WTC11 (cell line): ENCODE results near the gene SMARCC2.

Experiments used
- ESRRA ChIP-seq: sonication (generic); formaldehyde crosslinking; IDR thresholded peaks from 2 replicates; pipeline ENCODE4 v1.8.1; 2022; ENCODE audit warnings: mild to moderate bottlenecking, missing genetic modification reagents, borderline replicate concordance
- MXD4 ChIP-seq: fragments of 250-450 bp; sonication (Bioruptor Pico); IDR thresholded peaks from 2 replicates; pipeline ENCODE4 v1.8.0; 2021; ENCODE audit warnings: mild to moderate bottlenecking, moderate library complexity, borderline replicate concordance
- NR2C2 ChIP-seq: sonication (generic); formaldehyde crosslinking; IDR thresholded peaks from 2 replicates; pipeline ENCODE4 v1.8.0; 2022; ENCODE audit warnings: mild to moderate bottlenecking, missing genetic modification reagents
- NR3C1 ChIP-seq: sonication (generic); formaldehyde crosslinking; conservative IDR thresholded peaks from 2 replicates; pipeline ENCODE4 v1.8.1; 2023; ENCODE audit warnings: low read depth, mild to moderate bottlenecking, missing genetic modification reagents
- SP1 ChIP-seq: sonication (generic); formaldehyde crosslinking; conservative IDR thresholded peaks from 2 replicates; pipeline ENCODE4 v1.8.1; 2022; ENCODE audit warnings: missing genetic modification reagents
- ZNF263 ChIP-seq: sonication (generic); formaldehyde crosslinking; IDR thresholded peaks from 2 replicates; pipeline ENCODE4 v1.8.1; 2022; ENCODE audit warnings: low read depth, mild to moderate bottlenecking, moderate library complexity, missing genetic modification reagents
- TF ChIP-seq, protein P1 (sequence below): fragments of 200-600 bp; IDR thresholded peaks from 2 replicates; pipeline ENCODE4 v1.8.0; 2022; ENCODE audit warnings: antibody characterized with exemption
- TF ChIP-seq, protein P2 (sequence below): sonication (generic); formaldehyde crosslinking; conservative IDR thresholded peaks from 2 replicates; pipeline ENCODE4 v1.8.1; 2022; ENCODE audit warnings: mild to moderate bottlenecking, missing genetic modification reagents
- TF ChIP-seq, protein P3 (sequence below): sonication (generic); formaldehyde crosslinking; IDR thresholded peaks from 2 replicates; pipeline ENCODE4 v1.8.1; 2023; ENCODE audit warnings: mild to moderate bottlenecking, missing genetic modification reagents
- TF ChIP-seq, protein P4 (sequence below): sonication (generic); formaldehyde crosslinking; IDR thresholded peaks from 2 replicates; pipeline ENCODE4 v1.8.0; 2022; ENCODE audit warnings: mild to moderate bottlenecking, missing genetic modification reagents
- TF ChIP-seq, protein P5 (sequence below): sonication (generic); formaldehyde crosslinking; IDR thresholded peaks from 2 replicates; pipeline ENCODE4 v1.8.1; 2022; ENCODE audit warnings: mild to moderate bottlenecking, missing genetic modification reagents, moderate library complexity, borderline replicate concordance

DNA sequence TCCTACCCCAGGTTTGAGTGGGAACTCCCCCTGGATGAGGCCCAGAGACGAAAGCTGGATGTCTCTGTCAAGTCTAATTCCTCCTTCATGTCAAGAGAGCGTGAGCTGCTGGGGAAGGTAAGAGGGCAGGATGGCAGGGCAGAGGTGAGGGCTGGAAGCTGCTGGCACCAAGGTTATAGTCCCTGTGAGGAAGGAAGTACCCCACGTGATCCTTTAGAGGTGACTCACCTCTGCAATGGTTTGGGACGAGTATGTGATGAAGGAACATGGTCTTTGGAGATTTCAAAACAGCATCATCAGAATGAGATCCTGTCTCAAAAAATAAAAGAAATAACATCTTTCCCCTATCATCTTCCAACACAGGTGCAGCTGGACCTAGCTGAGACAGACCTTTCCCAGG lies 46.1 kb downstream of the SMARCC2 start:
- TF ChIP-seq ESRRA = no peak
- TF ChIP-seq, protein P1, sequence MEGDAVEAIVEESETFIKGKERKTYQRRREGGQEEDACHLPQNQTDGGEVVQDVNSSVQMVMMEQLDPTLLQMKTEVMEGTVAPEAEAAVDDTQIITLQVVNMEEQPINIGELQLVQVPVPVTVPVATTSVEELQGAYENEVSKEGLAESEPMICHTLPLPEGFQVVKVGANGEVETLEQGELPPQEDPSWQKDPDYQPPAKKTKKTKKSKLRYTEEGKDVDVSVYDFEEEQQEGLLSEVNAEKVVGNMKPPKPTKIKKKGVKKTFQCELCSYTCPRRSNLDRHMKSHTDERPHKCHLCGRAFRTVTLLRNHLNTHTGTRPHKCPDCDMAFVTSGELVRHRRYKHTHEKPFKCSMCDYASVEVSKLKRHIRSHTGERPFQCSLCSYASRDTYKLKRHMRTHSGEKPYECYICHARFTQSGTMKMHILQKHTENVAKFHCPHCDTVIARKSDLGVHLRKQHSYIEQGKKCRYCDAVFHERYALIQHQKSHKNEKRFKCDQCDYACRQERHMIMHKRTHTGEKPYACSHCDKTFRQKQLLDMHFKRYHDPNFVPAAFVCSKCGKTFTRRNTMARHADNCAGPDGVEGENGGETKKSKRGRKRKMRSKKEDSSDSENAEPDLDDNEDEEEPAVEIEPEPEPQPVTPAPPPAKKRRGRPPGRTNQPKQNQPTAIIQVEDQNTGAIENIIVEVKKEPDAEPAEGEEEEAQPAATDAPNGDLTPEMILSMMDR = no peak
- no peak for TF ChIP-seq NR3C1 (CRISPR knock-in tag)
- TF ChIP-seq SP1 = no peak
- TF ChIP-seq, protein P2, sequence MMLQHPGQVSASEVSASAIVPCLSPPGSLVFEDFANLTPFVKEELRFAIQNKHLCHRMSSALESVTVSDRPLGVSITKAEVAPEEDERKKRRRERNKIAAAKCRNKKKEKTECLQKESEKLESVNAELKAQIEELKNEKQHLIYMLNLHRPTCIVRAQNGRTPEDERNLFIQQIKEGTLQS (CRISPR knock-in tag) = no peak
- no peak for TF ChIP-seq ZNF263 (CRISPR knock-in tag)
- TF ChIP-seq, protein P3, sequence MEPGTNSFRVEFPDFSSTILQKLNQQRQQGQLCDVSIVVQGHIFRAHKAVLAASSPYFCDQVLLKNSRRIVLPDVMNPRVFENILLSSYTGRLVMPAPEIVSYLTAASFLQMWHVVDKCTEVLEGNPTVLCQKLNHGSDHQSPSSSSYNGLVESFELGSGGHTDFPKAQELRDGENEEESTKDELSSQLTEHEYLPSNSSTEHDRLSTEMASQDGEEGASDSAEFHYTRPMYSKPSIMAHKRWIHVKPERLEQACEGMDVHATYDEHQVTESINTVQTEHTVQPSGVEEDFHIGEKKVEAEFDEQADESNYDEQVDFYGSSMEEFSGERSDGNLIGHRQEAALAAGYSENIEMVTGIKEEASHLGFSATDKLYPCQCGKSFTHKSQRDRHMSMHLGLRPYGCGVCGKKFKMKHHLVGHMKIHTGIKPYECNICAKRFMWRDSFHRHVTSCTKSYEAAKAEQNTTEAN (CRISPR knock-in tag) = no peak
- no peak for TF ChIP-seq NR2C2
- TF ChIP-seq, protein P4, sequence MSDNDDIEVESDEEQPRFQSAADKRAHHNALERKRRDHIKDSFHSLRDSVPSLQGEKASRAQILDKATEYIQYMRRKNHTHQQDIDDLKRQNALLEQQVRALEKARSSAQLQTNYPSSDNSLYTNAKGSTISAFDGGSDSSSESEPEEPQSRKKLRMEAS (CRISPR knock-in tag) = no peak
- TF ChIP-seq MXD4 (CRISPR knock-in tag) = no peak
- TF ChIP-seq, protein P5, sequence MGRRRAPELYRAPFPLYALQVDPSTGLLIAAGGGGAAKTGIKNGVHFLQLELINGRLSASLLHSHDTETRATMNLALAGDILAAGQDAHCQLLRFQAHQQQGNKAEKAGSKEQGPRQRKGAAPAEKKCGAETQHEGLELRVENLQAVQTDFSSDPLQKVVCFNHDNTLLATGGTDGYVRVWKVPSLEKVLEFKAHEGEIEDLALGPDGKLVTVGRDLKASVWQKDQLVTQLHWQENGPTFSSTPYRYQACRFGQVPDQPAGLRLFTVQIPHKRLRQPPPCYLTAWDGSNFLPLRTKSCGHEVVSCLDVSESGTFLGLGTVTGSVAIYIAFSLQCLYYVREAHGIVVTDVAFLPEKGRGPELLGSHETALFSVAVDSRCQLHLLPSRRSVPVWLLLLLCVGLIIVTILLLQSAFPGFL (CRISPR knock-in tag) = no peak
